GM12891 (cell line): ENCODE data around the gene DCC.

Source experiments
- POLR2A ChIP-seq: IDR thresholded peaks from 2 replicates; pipeline ENCODE4 v1.6.1; 2011; ENCODE audit warnings: low read depth, low read length, control low read depth
- POLR2AphosphoS5 ChIP-seq: IDR thresholded peaks from 2 replicates; pipeline ENCODE4 v1.6.1; 2011; ENCODE audit warnings: low read depth, low read length, control low read depth
- POU2F2 ChIP-seq: IDR thresholded peaks from 2 replicates; pipeline ENCODE4 v1.6.1; 2011; ENCODE audit warnings: low read depth, mild to moderate bottlenecking, control low read depth, low read length, moderate library complexity
- SPI1 ChIP-seq: IDR thresholded peaks from 2 replicates; pipeline ENCODE4 v1.6.1; 2011; ENCODE audit warnings: low read depth, low read length, control low read depth
- TAF1 ChIP-seq: IDR thresholded peaks from 2 replicates; pipeline ENCODE4 v1.6.1; 2011; ENCODE audit warnings: low read depth, low read length, control low read depth

GRCh38 chr18:52874774-52875173 is 534.8 kb downstream of the DCC start:
- TF ChIP-seq POLR2AphosphoS5, result no peak
- no peak for TF ChIP-seq POU2F2
- TF ChIP-seq POLR2A, result no peak
- TF ChIP-seq TAF1, result no peak
- TF ChIP-seq SPI1, result no peak
